Measurements from ENCODE around the gene SEMA6D. TPM values are rescaled to one million over a fixed set of nuclear protein-coding genes. Genes with fewer than 3 reads are reported as not detected.
A peak's percentile ranks its signal among the peaks of the same experiment; 100 is the strongest.

Gene SEMA6D
- total and polyA plus RNA-seq, 2 donors (not counting 3 experiments of a cell fraction or from before 2014, with no cell fraction given) = 16.3 to 22.5 TPM

DNA sequence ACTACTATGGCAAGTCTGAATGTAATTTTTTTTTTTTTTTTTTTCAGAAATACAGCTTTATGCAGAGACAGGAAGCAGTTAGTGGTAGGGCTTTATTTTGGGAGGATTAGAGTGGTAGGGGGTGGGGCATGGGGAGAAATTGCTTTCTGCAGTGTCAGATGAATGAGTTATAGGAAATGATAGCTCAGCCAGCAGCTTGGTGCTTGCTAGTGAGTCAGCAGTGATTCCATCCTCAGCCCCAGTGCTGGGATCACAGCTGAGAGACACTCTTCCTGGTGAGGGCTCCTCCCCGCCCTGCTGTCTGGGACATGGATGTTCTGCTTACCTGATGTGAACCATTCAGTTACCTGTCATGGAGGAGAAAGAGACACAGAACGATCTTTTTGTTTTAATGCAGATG is 39.6 kb downstream of the SEMA6D start:
- peaks cover 4% of the 10 kb centered on the region for H3K9me3 ChIP-seq (replicated peaks; ENCODE audit: control insufficient read depth, insufficient read depth, low read length)
- peak; percentile 93 for FAIRE-seq
- H3K27ac ChIP-seq (ENCODE audit: insufficient read depth, low read depth, low read length) = peak overlapping the region; percentile 6
- POLR2A ChIA-PET = interaction anchor here (1.0 kb wide), 1 partner anchor 39 kb away, joined by 3 read pairs; no protein-coding TSS in a partner anchor
- no peak overlapping the region for H3K4me2 ChIP-seq (ENCODE audit: insufficient read depth, low read length)
- CTCF ChIA-PET = interaction anchor here (0.7 to 1.6 kb wide), 3 partner anchors 39 to 383 kb away, joined by 5 to 11 read pairs (median 6); partner anchors contain the start of gene SEMA6D
- H3K79me2 ChIP-seq (ENCODE audit: control insufficient read depth, insufficient read depth, low read length) = no peaks in the 10 kb centered on the region
- H3K27me3 ChIP-seq (ENCODE audit: control insufficient read depth in 2 of 2, insufficient read depth in 2 of 2, low read length in 2 of 2) = no peaks in the 10 kb centered on the region
- H3K9me1 ChIP-seq (replicated peaks; ENCODE audit: control insufficient read depth, extremely low read depth, insufficient read depth, low read length) = no peaks in the 10 kb centered on the region
- BruUV-seq (replicated peaks) = no TSS peak
- peaks cover 9% of the 10 kb centered on the region for H3K4me1 ChIP-seq (ENCODE audit: control insufficient read depth, extremely low read depth, insufficient read depth, low read length)
- dilution Hi-C loops (cut with MboI; ENCODE audit: extremely low pct_ligation_motif_present, low sequenced_read_pairs) (no loop called here), intact Hi-C loops (cut with micrococcal nuclease) (loop anchor here (1.0 to 10.0 kb wide), 2 partner anchors 38 to 562 kb away; no protein-coding TSS in a partner anchor)
- H3K4me3 ChIP-seq (replicated peaks in 1 of 3; ENCODE audit: insufficient read depth in 1 of 3, low read depth in 1 of 3, low read length in 3 of 3) = no peak overlapping the region
- H3K9ac ChIP-seq (replicated peaks; ENCODE audit: extremely low read depth, insufficient read depth, low read length) = no peak overlapping the region
- no peaks in the 10 kb centered on the region for H4K20me1 ChIP-seq (replicated peaks; ENCODE audit: control insufficient read depth, extremely low read depth, insufficient read depth, low read length)
- TF ChIP-seq POLR2AphosphoS5 (IDR thresholded peaks at IDR 0.05; ENCODE audit: insufficient read depth, low read depth, low read length) (peak; percentile 36), GATA2 (IDR thresholded peaks at IDR 0.05; ENCODE audit: insufficient read depth, insufficient read length, low read depth, low read length) (no peak), FOS (IDR thresholded peaks at IDR 0.05; ENCODE audit: borderline replicate concordance, insufficient read depth, low read length) (peak; percentile 92), JUN (IDR thresholded peaks at IDR 0.05; ENCODE audit: borderline replicate concordance, insufficient read depth, insufficient read length, low read depth) (peak; percentile 43)
- peaks cover 0 to under 1% of the 10 kb centered on the region in 2 experiments for H3K36me3 ChIP-seq (ENCODE audit: control insufficient read depth in 2 of 2, extremely low read depth in 1 of 2, insufficient read depth in 2 of 2, low read length in 2 of 2)
- DNase-seq (ENCODE audit: low read depth, low spot score) = peak; percentile 70
- H2AFZ ChIP-seq (ENCODE audit: low read depth, low read length) = no peak overlapping the region

DNA sequence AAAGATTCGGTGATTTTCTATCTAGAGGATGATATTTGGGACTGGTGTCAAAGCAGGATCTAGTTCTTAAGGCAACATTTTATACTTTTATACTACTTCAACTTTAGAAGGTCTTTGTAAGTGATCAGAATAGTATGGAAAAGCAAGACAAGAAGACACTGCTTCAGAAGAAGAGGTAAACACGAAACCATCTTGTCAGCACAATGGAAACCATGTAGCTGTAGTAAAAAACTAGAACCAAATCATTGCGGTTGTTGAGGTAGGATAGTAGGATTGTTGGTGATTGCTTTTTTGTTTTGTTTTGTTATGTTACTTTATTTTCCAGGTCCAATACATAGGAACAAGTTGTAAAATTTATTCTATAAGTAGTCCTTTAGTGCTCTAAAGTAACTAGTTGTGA is 40.0 kb downstream of the SEMA6D start:
- no TSS peak for BruUV-seq (replicated peaks)
- Histone ChIP-seq H3K4me3 (replicated peaks in 1 of 3; ENCODE audit: insufficient read depth in 1 of 3, low read depth in 1 of 3, low read length in 3 of 3) (no peak overlapping the region), H3K79me2 (ENCODE audit: control insufficient read depth, insufficient read depth, low read length) (no peaks in the 10 kb centered on the region), H3K27me3 (ENCODE audit: control insufficient read depth in 2 of 2, insufficient read depth in 2 of 2, low read length in 2 of 2) (no peaks in the 10 kb centered on the region), H3K27ac (ENCODE audit: insufficient read depth, low read depth, low read length) (peak overlapping the region; percentile 6), H3K9me1 (replicated peaks; ENCODE audit: control insufficient read depth, extremely low read depth, insufficient read depth, low read length) (no peaks in the 10 kb centered on the region), H3K9me3 (replicated peaks; ENCODE audit: control insufficient read depth, insufficient read depth, low read length) (peaks cover 4% of the 10 kb centered on the region), H3K4me2 (ENCODE audit: insufficient read depth, low read length) (no peak overlapping the region), H3K36me3 (ENCODE audit: control insufficient read depth in 2 of 2, extremely low read depth in 1 of 2, insufficient read depth in 2 of 2, low read length in 2 of 2) (peaks cover 0 to 3% of the 10 kb centered on the region in 2 experiments), H4K20me1 (replicated peaks; ENCODE audit: control insufficient read depth, extremely low read depth, insufficient read depth, low read length) (no peaks in the 10 kb centered on the region), H2AFZ (ENCODE audit: low read depth, low read length) (no peak overlapping the region), H3K4me1 (ENCODE audit: control insufficient read depth, extremely low read depth, insufficient read depth, low read length) (peaks cover 9% of the 10 kb centered on the region), H3K9ac (replicated peaks; ENCODE audit: extremely low read depth, insufficient read depth, low read length) (no peak overlapping the region)
- DNase-seq (ENCODE audit: low read depth, low spot score) (no peak), FAIRE-seq (no peak)
- TF ChIP-seq JUN (IDR thresholded peaks at IDR 0.05; ENCODE audit: borderline replicate concordance, insufficient read depth, insufficient read length, low read depth) (no peak), MYC (IDR thresholded peaks at IDR 0.05; ENCODE audit: low read depth, low read length) (no peak), EZH2 (IDR thresholded peaks at IDR 0.05; ENCODE audit: borderline replicate concordance, low read depth, low read length, severe bottlenecking) (no peak), POLR2AphosphoS5 (IDR thresholded peaks at IDR 0.05; ENCODE audit: insufficient read depth, low read depth, low read length) (no peak), FOS (IDR thresholded peaks at IDR 0.05; ENCODE audit: borderline replicate concordance, insufficient read depth, low read length) (no peak), GATA2 (IDR thresholded peaks at IDR 0.05; ENCODE audit: insufficient read depth, insufficient read length, low read depth, low read length) (no peak), POLR2A (IDR thresholded peaks at IDR 0.05; ENCODE audit: low read depth, low read length) (no peak)
- TF ChIP-seq, protein P1, sequence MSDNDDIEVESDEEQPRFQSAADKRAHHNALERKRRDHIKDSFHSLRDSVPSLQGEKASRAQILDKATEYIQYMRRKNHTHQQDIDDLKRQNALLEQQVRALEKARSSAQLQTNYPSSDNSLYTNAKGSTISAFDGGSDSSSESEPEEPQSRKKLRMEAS (IDR thresholded peaks at IDR 0.05; ENCODE audit: insufficient read depth, insufficient read length) = no peak
- TF ChIP-seq, protein P2, sequence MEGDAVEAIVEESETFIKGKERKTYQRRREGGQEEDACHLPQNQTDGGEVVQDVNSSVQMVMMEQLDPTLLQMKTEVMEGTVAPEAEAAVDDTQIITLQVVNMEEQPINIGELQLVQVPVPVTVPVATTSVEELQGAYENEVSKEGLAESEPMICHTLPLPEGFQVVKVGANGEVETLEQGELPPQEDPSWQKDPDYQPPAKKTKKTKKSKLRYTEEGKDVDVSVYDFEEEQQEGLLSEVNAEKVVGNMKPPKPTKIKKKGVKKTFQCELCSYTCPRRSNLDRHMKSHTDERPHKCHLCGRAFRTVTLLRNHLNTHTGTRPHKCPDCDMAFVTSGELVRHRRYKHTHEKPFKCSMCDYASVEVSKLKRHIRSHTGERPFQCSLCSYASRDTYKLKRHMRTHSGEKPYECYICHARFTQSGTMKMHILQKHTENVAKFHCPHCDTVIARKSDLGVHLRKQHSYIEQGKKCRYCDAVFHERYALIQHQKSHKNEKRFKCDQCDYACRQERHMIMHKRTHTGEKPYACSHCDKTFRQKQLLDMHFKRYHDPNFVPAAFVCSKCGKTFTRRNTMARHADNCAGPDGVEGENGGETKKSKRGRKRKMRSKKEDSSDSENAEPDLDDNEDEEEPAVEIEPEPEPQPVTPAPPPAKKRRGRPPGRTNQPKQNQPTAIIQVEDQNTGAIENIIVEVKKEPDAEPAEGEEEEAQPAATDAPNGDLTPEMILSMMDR (IDR thresholded peaks at IDR 0.05; ENCODE audit: extremely low read depth in 1 of 2, insufficient read depth in 1 of 2, low read depth in 1 of 2, low read length in 2 of 2) = no peak
- CTCF ChIA-PET = interaction anchor here (0.7 to 1.6 kb wide), 3 partner anchors 39 to 383 kb away, joined by 5 to 11 read pairs (median 6); partner anchors contain the start of gene SEMA6D
- POLR2A ChIA-PET = interaction anchor here (1.0 kb wide), 1 partner anchor 39 kb away, joined by 3 read pairs; no protein-coding TSS in a partner anchor
- dilution Hi-C loops (cut with MboI; ENCODE audit: extremely low pct_ligation_motif_present, low sequenced_read_pairs) (no loop called here), intact Hi-C loops (cut with micrococcal nuclease) (loop anchor here (10.0 kb wide), 1 partner anchor 563 kb away; no protein-coding TSS in a partner anchor)

Measured in endothelial cell of umbilical vein (primary cell).